K562 (cell line): ENCODE results near the gene PHF12. TPM values are rescaled to one million over a fixed set of nuclear protein-coding genes. Genes with fewer than 3 reads are reported as not detected.
A peak's percentile ranks its signal among the peaks of the same experiment; 100 is the strongest.

ENCODE experiments used
- ATAC-seq: fragments of 200-7000 bp; cut with Tn5 transposase; 3 replicates; pipeline ENCODE4 v1.9.1; 2020; ENCODE audit warnings: moderate library complexity
- BruUV-seq: library from RNA; stranded (reverse); fragments of 400-500 nt; replicated peaks from 2 replicates; lab custom pipeline; 2021; lab: Mats Ljungman, UMichigan
- CTCF ChIA-PET: fragments of 300-600 bp; formaldehyde crosslinking; extraction: SDS; loops from one replicate; lab custom pipeline; 2021; ENCODE audit warnings: low intra/inter-chr PET ratio; lab: Yijun Ruan, JAX
- POLR2A ChIA-PET: fragments of 300-600, 350-650 bp; sonication (Branson Sonifier 250); formaldehyde crosslinking; extraction: SDS; loops from one replicate; lab custom pipeline; 2021; ENCODE audit warnings: antibody characterized with exemption, inconsistent platforms; lab: Yijun Ruan, JAX
- DNase-seq, 4 experiments: peaks; one replicate each; pipeline versions ENCODE4 v3.0.0 to v3.0.0-alpha.2; 2011 to 2018; ENCODE audit warnings: low spot score in 3 of 4, mixed read lengths in 3 of 4; ENCODE audit errors: extremely low read depth in 1 of 4
- FAIRE-seq: peaks from 2 replicates; lab custom pipeline; 2011; peaks lifted over from hg19 to GRCh38; lab: Jason Lieb, UNC
- H2AFZ ChIP-seq: 2 replicates; pipeline ENCODE4 v1.6.0; 2011; ENCODE audit warnings: low read depth, low read length, control low read depth, inconsistent platforms
- H3K27ac ChIP-seq: fragments of 200-600 bp; 3 replicates; pipeline ENCODE4 v1.8.0; 2011; ENCODE audit warnings: low read depth, mild to moderate bottlenecking, control low read depth, inconsistent platforms, low read length, moderate library complexity, mixed read lengths; ENCODE audit errors: extremely low read depth
- H3K27me3 ChIP-seq, 2 experiments: fragments of 300-600 bp in 1 of 2; 2 replicates in 1 of 2; 3 replicates in 1 of 2; pipeline versions ENCODE4 v1.6.0 to v1.8.0; 2011; ENCODE audit warnings: inconsistent platforms in 2 of 2, low read length in 2 of 2, mild to moderate bottlenecking in 1 of 2, mixed read lengths in 1 of 2, moderate library complexity in 1 of 2; ENCODE audit not compliant: control insufficient read depth in 2 of 2, insufficient read depth in 2 of 2
- H3K36me3 ChIP-seq: fragments of 300-600 bp; 3 replicates; pipeline ENCODE4 v1.8.0; 2011; ENCODE audit warnings: mild to moderate bottlenecking, low read length, inconsistent platforms; ENCODE audit not compliant: control insufficient read depth, insufficient read depth
- H3K4me1 ChIP-seq, 2 experiments: fragments of 200-600 bp in 1 of 2; replicated peaks in 1 of 2; 2 replicates in 1 of 2; 3 replicates in 1 of 2; pipeline versions ENCODE4 v1.5.1 to v1.8.0; 2011; ENCODE audit warnings: inconsistent platforms in 2 of 2, low read length in 2 of 2, mild to moderate bottlenecking in 1 of 2, mixed read lengths in 1 of 2, moderate library complexity in 1 of 2; ENCODE audit not compliant: control insufficient read depth in 2 of 2, insufficient read depth in 2 of 2
- H3K4me2 ChIP-seq: 2 replicates; pipeline ENCODE4 v1.6.1; 2011; ENCODE audit warnings: low read length, control low read depth, inconsistent platforms, mixed read lengths; ENCODE audit not compliant: insufficient read depth
- H3K4me3 ChIP-seq: fragments of 200-600 bp; sonication (generic), shearing (Covaris generic); 2 replicates; pipeline ENCODE4 v1.5.1; 2016; ENCODE audit warnings: control low read depth, inconsistent platforms
- H3K79me2 ChIP-seq: fragments of 200-600 bp; 3 replicates; pipeline ENCODE4 v1.8.0; 2011; ENCODE audit warnings: low read length, inconsistent platforms; ENCODE audit not compliant: control insufficient read depth, insufficient read depth
- H3K9ac ChIP-seq, 2 experiments: 2 replicates each; pipeline versions ENCODE4 v1.6.0 to v1.6.1; 2011; ENCODE audit warnings: low read depth in 2 of 2, low read length in 2 of 2, control low read depth in 1 of 2, inconsistent platforms in 1 of 2, mild to moderate bottlenecking in 1 of 2, mixed read lengths in 1 of 2; ENCODE audit not compliant: insufficient read depth in 1 of 2
- H3K9me1 ChIP-seq: one replicate; pipeline ENCODE4 v1.6.0; 2011; ENCODE audit warnings: inconsistent platforms, mild to moderate bottlenecking, low read length, moderate library complexity; ENCODE audit not compliant: control insufficient read depth, insufficient read depth
- H3K9me3 ChIP-seq: replicated peaks from 2 replicates; pipeline ENCODE4 v1.5.1; 2011; ENCODE audit warnings: low read depth, low read length, inconsistent platforms; ENCODE audit not compliant: control insufficient read depth, insufficient read depth
- H4K20me1 ChIP-seq: replicated peaks from 2 replicates; pipeline ENCODE4 v1.6.1; 2011; ENCODE audit warnings: low read length, inconsistent platforms, mixed read lengths; ENCODE audit not compliant: control insufficient read depth, insufficient read depth
- FOXK1 ChIP-seq: sonication (generic); formaldehyde crosslinking; IDR thresholded peaks from 2 replicates; pipeline ENCODE4 v1.8.0; 2022; ENCODE audit warnings: missing genetic modification reagents, mild to moderate bottlenecking, borderline replicate concordance
- GATAD2A ChIP-seq: fragments of 450-650 bp; IDR thresholded peaks from 2 replicates; pipeline ENCODE4 v1.6.1; 2017
- KDM1A ChIP-seq, 2 experiments: fragments of 450-650 bp; IDR thresholded peaks; 2 replicates each; pipeline ENCODE4 v1.6.1; 2016; ENCODE audit warnings: mild to moderate bottlenecking in 2 of 2
- MEF2D ChIP-seq: conservative IDR thresholded peaks from 2 replicates; pipeline ENCODE4 v1.6.1; 2016; ENCODE audit warnings: low read depth, missing genetic modification characterization, missing compliant biosample characterization
- NFIC ChIP-seq: fragments of 450-650 bp; IDR thresholded peaks from 2 replicates; pipeline ENCODE4 v1.6.1; 2017; ENCODE audit warnings: mild to moderate bottlenecking, inconsistent platforms
- NR2F6 ChIP-seq: fragments of 450-650 bp; formaldehyde crosslinking; IDR thresholded peaks from 2 replicates; pipeline ENCODE4 v1.4.0; 2020; ENCODE audit warnings: mild to moderate bottlenecking
- POLR2AphosphoS5 ChIP-seq: IDR thresholded peaks from 2 replicates; pipeline ENCODE4 v1.6.1; 2011; ENCODE audit warnings: mild to moderate bottlenecking, low read depth, low read length, moderate library complexity; ENCODE audit not compliant: control insufficient read depth, insufficient read depth
- POLR3A ChIP-seq: IDR thresholded peaks from 2 replicates; pipeline ENCODE4 v1.6.1; 2011; ENCODE audit warnings: borderline replicate concordance, mild to moderate bottlenecking, moderate library complexity; ENCODE audit not compliant: insufficient read length, insufficient read depth; ENCODE audit errors: extremely low read depth
- SRSF3 ChIP-seq: fragments of 200-400 bp; formaldehyde crosslinking; IDR thresholded peaks from 2 replicates; pipeline ENCODE4 v1.6.1; 2016; ENCODE audit warnings: mild to moderate bottlenecking, low read length, moderate library complexity; ENCODE audit not compliant: insufficient read depth
- ZFP30 ChIP-seq: fragments of 250-450 bp; sonication (Bioruptor Pico); IDR thresholded peaks from 2 replicates; pipeline ENCODE4 v1.8.0; 2022; ENCODE audit warnings: moderate library complexity, mild to moderate bottlenecking, inconsistent platforms, borderline replicate concordance
- ZFX ChIP-seq: sonication (generic); formaldehyde crosslinking; IDR thresholded peaks from 2 replicates; pipeline ENCODE4 v1.8.0; 2022; ENCODE audit warnings: mild to moderate bottlenecking, missing genetic modification reagents, moderate library complexity
- ZNF780A ChIP-seq: fragments of 250-450 bp; sonication (Bioruptor Pico); IDR thresholded peaks from 2 replicates; pipeline ENCODE4 v1.5.0; 2021; ENCODE audit warnings: mild to moderate bottlenecking
- WGBS: fragments of 100-300 bp; shearing (Covaris generic); methylation state at CpG from one replicate; pipeline ENCODE4 v1.1.6; 2016; ENCODE audit warnings: low coverage, mixed read lengths; ENCODE audit not compliant: insufficient coverage; ENCODE audit errors: missing lambda C conversion rate; 5-methylcytosine and 5-hydroxymethylcytosine counted together
- in situ Hi-C: fragments of 300-500 bp; cut with MboI; formaldehyde crosslinking; loops from 4 replicates; pipeline ENCODE4 v1.15.0; 2018; ENCODE audit warnings: inconsistent platforms, mixed read lengths
- intact Hi-C: fragments of 100-400 bp; cut with micrococcal nuclease; formaldehyde crosslinking; loops from 2 replicates; pipeline ENCODE4 v1.14.2; 2022
- polyA plus RNA-seq, 8 experiments: library from polyadenylated mRNA; depleted of rRNA in 4 of 8; stranded (reverse) in 5 of 8; unstranded in 3 of 8; fragments of >200 nt; fragmentation: Nextera tagmentation in 2 of 8; fragmentation: Illumina TruSeq in 1 of 8; extraction: Ambion mirVana in 2 of 8; extraction: Trizol in 1 of 8; gene quantifications; 2 replicates each; pipeline versions ENCODE4 v1.2.1 to v1.2.3, GENCODE V29; 2011 to 2014; ENCODE audit warnings: inconsistent platforms in 1 of 8, missing spikeins in 1 of 8
- total RNA-seq, 7 experiments: library from RNA; depleted of rRNA in 6 of 7; stranded (reverse); fragments of >200 nt in 6 of 7; fragmentation: Illumina TruSeq in 2 of 7; extraction: Trizol in 2 of 7; gene quantifications; 2 replicates each; pipeline versions ENCODE4 v1.2.1 to v1.2.3, GENCODE V29; 2011 to 2021; ENCODE audit warnings: low replicate concordance in 1 of 7
- TF ChIP-seq, protein P1 (sequence below): IDR thresholded peaks from 2 replicates; pipeline ENCODE4 v1.6.1; 2014; ENCODE audit warnings: antibody characterized with exemption
- TF ChIP-seq, protein P2 (sequence below): fragments of 450-650 bp; formaldehyde crosslinking; IDR thresholded peaks from 2 replicates; pipeline ENCODE4 v1.4.0; 2022; ENCODE audit warnings: missing genetic modification characterization

Gene PHF12
- total and polyA plus RNA-seq, 9 of the 15 experiments (the other 6 are each of a cell fraction or from before 2014, with no cell fraction given), result 0.82 to 31.3 (median 13.5) TPM

DNA sequence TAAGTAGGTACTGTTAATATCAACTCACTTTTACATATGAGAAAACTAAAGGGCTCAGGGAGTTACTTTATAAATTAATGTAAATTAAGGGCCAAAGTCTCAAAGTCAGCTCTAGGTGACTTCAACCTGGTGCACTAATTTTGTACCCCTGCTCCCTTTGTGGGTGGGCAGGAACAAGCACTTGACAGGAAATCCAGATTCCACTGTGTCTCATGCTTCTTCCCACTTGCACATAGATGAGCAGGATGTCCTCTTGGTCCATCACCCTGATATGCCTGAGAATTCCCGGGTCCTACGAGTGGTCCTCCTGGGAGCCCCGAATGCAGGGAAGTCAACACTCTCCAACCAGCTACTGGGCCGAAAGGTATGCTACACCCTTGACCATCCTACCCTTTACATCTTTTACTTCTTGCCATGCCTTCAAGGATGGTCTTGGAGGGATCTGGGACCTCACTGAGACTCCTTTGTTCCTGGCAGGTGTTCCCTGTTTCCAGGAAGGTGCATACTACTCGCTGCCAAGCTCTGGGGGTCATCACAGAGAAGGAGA lies 95.2 kb downstream of the PHF12 start:
- intact Hi-C loops (no loop called here), in situ Hi-C loops (no loop called here)
- 77% methylated on average over 5 of the region's 5 CpGs for WGBS
- DNase-seq (no peak), FAIRE-seq (no peak), ATAC-seq (no peak)
- BruUV-seq, result no TSS peak
- Histone ChIP-seq H3K9me1 (no peaks in the 10 kb centered on the region), H3K36me3 (peaks cover 38% of the 10 kb centered on the region), H3K9me3 (peaks cover 3% of the 10 kb centered on the region), H3K27ac (no peak overlapping the region; the same call in 2 of the 3 replicates), H3K4me1 (peaks cover 11 to 21% of the 10 kb centered on the region in 2 experiments; a peak in 4 of 5 replicates), H3K27me3 (no peaks in the 10 kb centered on the region), H4K20me1 (no peaks in the 10 kb centered on the region), H2AFZ (no peak overlapping the region), H3K9ac (peak overlapping the region; percentile 69 to 77; a peak in 2 of 4 replicates), H3K79me2 (peaks cover 55% of the 10 kb centered on the region), H3K4me3 (peak overlapping the region; percentile 62), H3K4me2 (peak overlapping the region; percentile 92)
- ChIA-PET CTCF (no interaction called here), POLR2A (interaction anchor here (1.0 to 7.5 kb wide), 3 partner anchors 15 to 128 kb away, joined by 4 to 49 read pairs (median 5); no protein-coding TSS in a partner anchor)
- TF ChIP-seq SRSF3, result no peak
- TF ChIP-seq POLR2AphosphoS5, result peak; percentile 31; the same call in 1 of the 2 replicates

DNA sequence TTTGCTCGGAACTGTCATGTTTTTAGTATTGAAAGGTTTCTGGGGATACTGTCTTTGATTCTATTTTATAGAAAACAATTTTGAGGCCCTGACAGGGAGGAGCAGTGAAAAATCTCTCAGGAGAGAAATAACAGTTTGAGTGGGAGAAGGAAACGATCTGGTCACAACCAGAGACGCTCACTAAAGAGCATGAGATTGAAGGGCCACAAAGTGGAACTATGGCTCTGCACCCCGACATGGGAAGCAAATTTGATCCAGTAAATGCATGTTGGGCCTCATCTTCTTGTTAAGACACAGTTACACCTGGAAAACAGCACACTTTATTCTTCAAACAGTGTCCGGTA lies 96.0 kb downstream of the PHF12 start:
- DNase-seq (no peak), FAIRE-seq (no peak), ATAC-seq (no peak)
- POLR2A ChIA-PET, result interaction anchor here (0.9 to 7.5 kb wide), 6 partner anchors 9 to 128 kb away, joined by 3 to 49 read pairs (median 4); partner anchors contain the start of genes FAM222B and NEK8
- Histone ChIP-seq H3K4me1 (peaks cover 9 to 16% of the 10 kb centered on the region in 2 experiments; a peak in 4 of 5 replicates), H4K20me1 (no peaks in the 10 kb centered on the region), H3K9me1 (no peaks in the 10 kb centered on the region), H3K79me2 (peaks cover 47% of the 10 kb centered on the region), H2AFZ (peak overlapping the region; percentile 93), H3K4me2 (peak overlapping the region; percentile 92), H3K27ac (peak overlapping the region; percentile 71), H3K9ac (peak overlapping the region; percentile 77 to 93), H3K36me3 (peaks cover 33% of the 10 kb centered on the region), H3K9me3 (peaks cover 3% of the 10 kb centered on the region), H3K4me3 (peak overlapping the region; percentile 62), H3K27me3 (no peaks in the 10 kb centered on the region)
- intact Hi-C loops, result no loop called here
- 1% methylated on average over 5 of the region's 5 CpGs for WGBS
- CTCF ChIA-PET, result no interaction called here
- TSS peak; percentile 85 for BruUV-seq
- in situ Hi-C loops, result no loop called here
- TF ChIP-seq, protein P1, sequence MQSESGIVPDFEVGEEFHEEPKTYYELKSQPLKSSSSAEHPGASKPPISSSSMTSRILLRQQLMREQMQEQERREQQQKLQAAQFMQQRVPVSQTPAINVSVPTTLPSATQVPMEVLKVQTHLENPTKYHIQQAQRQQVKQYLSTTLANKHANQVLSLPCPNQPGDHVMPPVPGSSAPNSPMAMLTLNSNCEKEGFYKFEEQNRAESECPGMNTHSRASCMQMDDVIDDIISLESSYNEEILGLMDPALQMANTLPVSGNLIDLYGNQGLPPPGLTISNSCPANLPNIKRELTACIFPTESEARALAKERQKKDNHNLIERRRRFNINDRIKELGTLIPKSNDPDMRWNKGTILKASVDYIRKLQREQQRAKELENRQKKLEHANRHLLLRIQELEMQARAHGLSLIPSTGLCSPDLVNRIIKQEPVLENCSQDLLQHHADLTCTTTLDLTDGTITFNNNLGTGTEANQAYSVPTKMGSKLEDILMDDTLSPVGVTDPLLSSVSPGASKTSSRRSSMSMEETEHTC, result no peak
- TF ChIP-seq ZFX (0 out of 2 replicates have a peak, but pooled peaks have one; percentile 18), FOXK1 (0 out of 2 replicates have a peak, but pooled peaks have one; percentile 23), ZNF780A (CRISPR knock-in tag) (no peak), GATAD2A (no peak), POLR3A (no peak), NFIC (no peak), NR2F6 (0 out of 2 replicates have a peak, but pooled peaks have one; percentile 16), KDM1A (IDR thresholded peaks at IDR 0.05) (no peak), MEF2D (tag) (no peak), ZFP30 (CRISPR knock-in tag) (no peak)
- TF ChIP-seq, protein P2, sequence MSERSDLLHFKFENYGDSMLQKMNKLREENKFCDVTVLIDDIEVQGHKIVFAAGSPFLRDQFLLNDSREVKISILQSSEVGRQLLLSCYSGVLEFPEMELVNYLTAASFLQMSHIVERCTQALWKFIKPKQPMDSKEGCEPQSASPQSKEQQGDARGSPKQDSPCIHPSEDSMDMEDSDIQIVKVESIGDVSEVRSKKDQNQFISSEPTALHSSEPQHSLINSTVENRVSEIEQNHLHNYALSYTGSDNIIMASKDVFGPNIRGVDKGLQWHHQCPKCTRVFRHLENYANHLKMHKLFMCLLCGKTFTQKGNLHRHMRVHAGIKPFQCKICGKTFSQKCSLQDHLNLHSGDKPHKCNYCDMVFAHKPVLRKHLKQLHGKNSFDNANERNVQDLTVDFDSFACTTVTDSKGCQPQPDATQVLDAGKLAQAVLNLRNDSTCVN, result no peak
